Activated CD4-positive, CD25-positive, alpha-beta regulatory T cell (primary cell): Measurements from ENCODE around the gene CDC42BPG.

Source experiments
- DNase-seq, 4 experiments: peaks; one replicate each; lab custom pipeline; 2025; lab: John Stamatoyannopoulos, UW

The CDC42BPG gene, protein sequence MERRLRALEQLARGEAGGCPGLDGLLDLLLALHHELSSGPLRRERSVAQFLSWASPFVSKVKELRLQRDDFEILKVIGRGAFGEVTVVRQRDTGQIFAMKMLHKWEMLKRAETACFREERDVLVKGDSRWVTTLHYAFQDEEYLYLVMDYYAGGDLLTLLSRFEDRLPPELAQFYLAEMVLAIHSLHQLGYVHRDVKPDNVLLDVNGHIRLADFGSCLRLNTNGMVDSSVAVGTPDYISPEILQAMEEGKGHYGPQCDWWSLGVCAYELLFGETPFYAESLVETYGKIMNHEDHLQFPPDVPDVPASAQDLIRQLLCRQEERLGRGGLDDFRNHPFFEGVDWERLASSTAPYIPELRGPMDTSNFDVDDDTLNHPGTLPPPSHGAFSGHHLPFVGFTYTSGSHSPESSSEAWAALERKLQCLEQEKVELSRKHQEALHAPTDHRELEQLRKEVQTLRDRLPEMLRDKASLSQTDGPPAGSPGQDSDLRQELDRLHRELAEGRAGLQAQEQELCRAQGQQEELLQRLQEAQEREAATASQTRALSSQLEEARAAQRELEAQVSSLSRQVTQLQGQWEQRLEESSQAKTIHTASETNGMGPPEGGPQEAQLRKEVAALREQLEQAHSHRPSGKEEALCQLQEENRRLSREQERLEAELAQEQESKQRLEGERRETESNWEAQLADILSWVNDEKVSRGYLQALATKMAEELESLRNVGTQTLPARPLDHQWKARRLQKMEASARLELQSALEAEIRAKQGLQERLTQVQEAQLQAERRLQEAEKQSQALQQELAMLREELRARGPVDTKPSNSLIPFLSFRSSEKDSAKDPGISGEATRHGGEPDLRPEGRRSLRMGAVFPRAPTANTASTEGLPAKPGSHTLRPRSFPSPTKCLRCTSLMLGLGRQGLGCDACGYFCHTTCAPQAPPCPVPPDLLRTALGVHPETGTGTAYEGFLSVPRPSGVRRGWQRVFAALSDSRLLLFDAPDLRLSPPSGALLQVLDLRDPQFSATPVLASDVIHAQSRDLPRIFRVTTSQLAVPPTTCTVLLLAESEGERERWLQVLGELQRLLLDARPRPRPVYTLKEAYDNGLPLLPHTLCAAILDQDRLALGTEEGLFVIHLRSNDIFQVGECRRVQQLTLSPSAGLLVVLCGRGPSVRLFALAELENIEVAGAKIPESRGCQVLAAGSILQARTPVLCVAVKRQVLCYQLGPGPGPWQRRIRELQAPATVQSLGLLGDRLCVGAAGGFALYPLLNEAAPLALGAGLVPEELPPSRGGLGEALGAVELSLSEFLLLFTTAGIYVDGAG (N-terminal part only)

DNA sequence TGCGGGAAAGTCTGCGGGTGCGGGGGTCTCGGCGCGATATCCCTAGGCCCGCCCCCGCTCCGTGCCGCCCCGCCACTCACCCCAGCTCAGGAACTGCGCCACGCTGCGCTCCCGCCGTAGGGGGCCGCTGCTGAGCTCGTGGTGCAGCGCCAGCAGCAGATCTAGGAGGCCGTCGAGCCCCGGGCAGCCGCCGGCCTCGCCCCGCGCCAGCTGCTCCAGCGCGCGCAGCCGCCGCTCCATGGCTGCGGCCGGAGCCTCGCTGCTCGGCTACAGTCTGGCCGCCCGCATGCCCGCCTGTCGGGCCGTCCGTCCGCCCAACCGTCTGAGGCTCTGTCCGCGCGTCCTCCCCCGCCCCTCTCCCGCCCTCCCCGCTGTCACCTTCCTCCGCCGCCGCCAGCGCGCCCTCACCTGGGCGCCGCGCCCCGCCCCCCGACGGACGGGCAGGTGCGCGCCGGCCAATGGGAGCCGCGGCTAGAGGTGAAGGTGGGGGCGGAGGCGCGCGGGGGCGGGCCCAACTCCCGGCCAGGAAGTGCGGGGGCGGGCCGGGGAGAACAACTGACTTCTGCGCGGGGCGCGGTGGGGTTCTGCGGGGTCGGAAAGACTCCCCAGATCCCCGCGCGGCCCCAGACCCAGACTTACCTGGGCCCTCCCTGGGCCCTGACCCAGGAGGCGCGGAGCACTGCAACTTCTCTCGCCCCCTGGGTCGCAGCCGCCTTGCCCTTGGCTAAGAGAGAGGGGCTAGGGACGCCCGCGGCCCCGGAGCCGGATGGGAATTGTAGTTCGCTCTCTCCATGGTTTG, at the start of gene CDC42BPG:
CDC42BPG (minus strand) TSS at position 324 of the 799 bp plus-strand sequence; CDS start at position 240, 84 bp downstream.
- peak; percentile 26 to 66 (median 40) for DNase-seq

DNA sequence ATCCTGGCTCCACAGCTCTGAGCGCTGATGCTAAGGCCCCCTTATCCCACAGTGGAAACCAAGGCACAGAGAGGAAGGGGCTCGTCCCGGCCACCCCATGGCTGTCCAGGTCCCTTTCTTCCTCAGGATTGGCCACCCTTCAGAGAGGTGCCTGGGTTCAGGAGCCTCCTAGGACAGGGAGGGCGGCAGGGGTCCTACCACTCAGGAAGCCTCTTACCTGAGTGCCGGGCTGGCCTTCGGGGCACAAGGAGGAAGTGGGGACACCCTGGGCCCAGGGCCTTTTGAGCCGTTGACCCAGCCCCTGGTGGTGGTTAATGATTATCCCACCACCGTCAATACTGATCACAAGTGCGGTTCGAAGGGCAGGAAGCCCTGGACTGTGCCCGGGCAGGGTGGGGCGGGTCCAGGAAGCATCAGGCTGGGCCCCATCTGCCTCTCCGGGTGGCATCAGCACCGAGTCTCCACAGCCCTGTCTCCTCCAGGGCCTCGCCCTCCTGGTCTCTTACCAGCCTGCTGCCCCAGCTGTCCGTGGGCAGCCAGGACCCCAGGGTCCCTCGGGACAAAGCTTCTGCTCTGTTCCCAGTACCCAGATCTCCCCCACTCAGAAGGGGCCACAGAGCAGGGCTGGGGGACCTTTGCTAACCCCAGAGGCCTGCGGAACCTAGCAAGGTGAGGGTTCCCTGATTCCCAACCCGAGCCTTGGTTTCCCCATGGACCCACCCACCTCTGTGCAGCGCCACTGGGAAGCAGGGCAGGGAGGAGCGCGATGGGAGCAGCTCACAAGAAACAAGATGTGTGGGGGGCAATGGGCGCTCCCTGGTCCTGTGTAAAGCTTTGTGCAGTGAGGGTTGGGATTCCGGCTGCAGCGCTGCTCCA, 49.0 kb upstream of the CDC42BPG start:
- DNase-seq: no peak

DNA sequence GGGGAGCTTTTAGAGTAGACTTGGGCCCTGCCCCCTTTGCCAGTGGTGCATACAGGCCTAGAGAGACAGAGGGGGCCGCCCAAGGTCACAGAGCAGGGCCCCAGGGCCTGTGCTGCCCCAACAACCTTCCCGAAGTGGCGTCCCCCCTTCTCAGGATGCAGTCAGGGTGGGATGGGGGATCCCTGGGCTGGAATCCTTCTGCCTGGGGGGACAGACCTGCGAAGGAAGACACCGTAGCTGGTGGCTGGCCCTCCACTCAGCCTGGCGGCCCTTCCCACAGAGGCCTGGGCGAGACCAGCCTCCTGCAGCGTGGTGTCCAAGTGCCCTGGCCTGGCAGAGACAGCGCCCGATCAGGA, 48.4 kb upstream of the CDC42BPG start:
- DNase-seq: no peak

DNA sequence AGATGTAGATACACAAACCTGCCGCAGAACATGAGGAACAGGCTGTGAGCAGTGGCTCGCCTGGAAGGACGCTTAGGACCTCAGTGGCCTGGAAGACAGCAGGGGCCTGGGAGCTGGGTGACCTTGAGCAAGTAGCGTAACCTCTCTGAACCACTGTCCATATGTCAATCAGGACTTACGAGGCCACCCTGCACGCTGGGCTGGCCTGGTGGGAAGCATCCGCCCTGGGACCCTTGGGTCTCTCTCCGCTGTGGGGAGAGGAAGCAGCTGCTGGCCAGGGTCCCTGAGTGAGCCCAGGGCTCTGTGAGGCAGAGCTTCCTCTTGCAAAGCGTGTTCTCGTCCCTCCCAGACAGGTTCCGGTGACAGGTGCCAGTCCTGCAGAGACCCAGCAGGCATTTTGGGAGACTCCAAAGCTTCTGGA, 48.0 kb upstream of the CDC42BPG start:
- no peak for DNase-seq

DNA sequence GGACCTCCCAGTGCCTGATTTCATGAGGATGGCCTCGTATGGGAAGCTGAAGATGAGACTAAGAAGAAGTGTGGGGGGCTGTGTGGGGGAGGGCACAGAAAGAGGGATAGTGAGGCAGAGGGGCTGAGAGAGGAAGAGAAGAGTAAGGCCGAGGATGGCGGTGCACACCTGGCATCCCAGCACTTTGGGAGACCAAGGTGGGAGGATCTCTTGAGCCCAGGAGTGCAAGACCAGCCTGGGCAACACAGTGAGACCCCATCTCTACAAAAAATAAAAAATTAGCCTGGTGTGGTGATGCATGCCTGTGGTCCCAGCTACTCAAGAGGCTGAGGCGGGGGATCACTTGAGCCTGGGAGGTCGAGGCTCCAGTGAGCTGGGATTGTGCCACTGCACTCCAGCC, 47.4 kb upstream of the CDC42BPG start:
- no peak for DNase-seq

DNA sequence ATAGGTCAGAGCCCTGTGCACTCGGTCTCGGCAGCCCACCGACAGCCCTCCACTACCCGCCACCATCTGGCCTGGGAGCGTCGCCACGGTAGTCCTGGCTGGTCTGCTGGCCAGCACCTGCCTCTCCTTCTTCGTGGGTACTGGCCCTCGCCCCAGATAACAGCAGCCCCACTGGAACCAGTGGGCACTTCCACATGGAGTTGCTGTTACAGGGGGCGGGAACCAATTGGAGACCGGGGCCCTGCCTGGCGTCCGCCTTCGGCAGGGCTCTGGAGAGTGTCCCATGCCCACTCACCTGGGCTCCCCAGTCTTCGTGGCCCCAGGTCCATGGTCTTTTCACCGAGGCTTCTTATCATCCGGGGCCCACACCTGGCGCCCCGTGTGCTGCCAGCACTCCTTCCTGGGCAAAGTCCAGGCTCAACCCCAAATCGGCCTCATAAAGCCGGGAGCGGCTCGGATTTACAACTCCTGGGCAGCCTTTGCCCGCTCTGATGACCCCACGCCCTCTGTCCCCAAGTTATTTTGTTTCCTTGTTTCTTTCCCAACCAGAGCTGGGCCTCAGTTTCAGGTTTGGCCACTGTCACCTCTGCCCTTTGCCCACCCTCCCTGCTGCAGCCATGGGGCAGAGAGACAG, 46.9 kb upstream of the CDC42BPG start:
- no peak for DNase-seq

DNA sequence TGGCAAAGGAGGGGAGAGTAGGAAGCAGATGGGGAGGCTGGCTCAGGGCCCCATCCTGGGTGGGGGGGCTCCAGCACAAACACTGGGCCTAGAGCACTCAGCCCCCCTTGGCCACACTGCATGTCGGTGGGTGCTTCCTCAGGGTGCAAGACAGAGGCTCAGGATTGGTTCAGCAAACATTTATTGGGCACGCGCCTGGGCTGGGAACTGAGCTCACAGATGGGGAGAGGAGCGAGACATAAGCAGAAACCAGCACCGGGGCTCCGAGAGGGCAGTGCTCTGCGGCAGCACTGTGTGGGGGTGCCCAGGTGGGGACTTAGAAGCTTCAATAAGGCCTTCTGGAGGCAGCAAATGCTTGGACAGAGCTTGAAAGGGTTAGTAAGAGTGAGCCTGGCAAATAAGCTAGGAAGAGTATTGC, 46.1 kb upstream of the CDC42BPG start:
- DNase-seq: no peak

DNA sequence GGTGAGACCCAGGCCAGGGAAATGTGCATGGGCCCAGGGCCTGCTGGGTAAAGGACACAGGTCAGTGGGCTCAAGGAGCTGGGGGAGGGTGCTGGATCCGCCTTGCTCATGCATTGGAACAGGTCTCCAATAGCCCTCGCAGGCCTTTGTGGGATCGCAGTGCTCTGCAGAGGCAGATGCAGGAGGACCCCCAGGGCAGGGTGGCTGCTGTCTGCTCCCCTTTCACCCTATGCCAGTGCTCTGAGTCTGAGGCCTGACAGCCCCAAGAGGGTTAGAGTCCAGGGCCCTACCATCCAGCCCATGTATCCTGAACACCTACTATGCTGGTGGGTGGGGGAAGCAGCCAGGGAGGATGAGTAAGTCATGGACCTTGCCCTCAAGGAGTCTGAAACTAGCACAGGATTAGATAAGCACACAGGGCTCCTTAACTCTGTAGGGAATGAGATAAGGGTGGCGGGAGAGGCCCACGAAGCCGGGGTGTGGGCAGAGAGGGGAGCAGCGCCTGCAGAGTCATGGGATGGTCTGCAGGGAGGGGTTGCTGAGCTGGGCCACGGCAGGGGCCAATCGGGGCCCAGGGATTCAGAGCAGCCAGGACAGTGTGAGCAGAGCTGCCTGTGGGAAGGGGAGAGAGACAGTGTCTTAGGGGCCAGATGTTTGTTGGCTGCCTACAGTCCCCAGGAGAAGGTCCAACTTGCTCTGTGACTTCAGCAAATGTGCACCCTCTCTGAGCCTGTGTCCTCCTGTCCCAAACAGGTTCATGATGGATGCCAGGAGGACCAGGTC, 44.5 kb upstream of the CDC42BPG start:
- DNase-seq: no peak

DNA sequence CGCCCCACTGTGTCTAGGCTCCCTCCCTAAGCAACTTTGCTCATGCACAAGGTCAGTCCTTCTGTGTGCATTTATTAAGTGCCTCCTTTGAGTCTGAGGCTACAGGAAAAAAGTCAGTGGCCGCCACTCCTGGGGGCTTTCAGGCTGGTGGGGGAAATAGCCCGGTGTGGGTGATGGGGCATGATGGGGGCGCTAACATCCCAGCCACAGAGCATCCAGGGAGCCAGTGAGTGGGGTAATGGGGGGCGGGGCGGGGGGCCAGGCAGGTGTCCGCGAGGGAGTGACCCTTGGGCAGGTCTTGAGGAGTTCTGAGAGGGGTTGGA, 43.9 kb upstream of the CDC42BPG start:
- DNase-seq: no peak

DNA sequence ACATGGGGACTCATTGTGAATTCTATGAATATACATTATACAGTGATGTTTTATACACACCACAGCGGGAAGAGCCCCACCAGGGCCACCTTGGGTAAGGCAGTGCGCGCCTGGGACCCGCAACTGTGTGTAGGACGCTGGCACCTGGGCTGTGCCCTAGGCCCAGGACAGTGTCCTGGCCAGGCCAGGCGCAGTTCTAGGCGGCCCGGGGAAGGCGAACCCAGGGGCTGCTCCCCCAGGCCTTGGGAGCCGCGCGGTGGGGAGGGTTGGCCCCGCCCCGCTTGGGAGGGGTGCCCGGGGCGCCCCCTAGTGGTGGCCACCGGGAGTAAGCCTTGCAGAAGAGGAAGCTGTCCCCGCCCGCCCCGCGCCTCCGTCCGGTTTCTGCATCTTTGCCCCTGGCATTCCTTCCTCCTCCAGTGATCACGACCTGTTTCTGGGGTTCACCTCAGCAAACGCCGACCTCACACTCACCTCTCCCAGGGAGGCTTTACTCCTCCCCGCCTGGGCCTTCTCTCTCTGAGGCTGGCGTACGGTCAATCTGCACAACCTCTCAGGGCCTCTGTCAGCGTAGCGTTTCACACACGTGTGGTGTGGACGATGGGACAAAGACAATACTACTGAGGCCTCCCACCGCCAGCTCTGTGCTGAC, 43.4 kb upstream of the CDC42BPG start:
- DNase-seq: peak; percentile 68 to 79 (median 76)

DNA sequence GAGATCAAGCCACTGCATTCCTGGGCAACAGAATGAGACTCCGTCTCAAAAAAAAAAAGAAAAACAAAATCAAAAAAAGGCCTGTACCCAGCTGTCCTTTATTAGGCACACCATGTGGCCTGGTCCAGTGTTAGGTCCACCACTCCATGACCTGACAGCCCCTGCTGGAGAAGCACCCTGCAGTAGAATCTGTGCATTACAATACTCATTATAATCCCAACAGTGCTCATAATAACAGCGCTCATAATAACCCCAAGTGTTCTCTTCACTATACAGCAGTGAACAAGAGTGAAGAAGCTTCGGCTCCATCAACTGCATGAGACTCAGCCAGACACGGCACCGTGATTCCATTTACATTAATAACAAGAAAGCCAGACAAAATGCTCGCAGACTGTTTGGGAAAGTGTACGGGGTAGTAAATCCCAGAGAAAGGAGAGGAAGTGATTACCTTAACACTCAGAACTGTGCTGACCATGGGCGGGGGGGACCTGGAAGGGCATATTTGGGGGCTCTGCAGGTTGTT, 42.8 kb upstream of the CDC42BPG start:
- DNase-seq: no peak

DNA sequence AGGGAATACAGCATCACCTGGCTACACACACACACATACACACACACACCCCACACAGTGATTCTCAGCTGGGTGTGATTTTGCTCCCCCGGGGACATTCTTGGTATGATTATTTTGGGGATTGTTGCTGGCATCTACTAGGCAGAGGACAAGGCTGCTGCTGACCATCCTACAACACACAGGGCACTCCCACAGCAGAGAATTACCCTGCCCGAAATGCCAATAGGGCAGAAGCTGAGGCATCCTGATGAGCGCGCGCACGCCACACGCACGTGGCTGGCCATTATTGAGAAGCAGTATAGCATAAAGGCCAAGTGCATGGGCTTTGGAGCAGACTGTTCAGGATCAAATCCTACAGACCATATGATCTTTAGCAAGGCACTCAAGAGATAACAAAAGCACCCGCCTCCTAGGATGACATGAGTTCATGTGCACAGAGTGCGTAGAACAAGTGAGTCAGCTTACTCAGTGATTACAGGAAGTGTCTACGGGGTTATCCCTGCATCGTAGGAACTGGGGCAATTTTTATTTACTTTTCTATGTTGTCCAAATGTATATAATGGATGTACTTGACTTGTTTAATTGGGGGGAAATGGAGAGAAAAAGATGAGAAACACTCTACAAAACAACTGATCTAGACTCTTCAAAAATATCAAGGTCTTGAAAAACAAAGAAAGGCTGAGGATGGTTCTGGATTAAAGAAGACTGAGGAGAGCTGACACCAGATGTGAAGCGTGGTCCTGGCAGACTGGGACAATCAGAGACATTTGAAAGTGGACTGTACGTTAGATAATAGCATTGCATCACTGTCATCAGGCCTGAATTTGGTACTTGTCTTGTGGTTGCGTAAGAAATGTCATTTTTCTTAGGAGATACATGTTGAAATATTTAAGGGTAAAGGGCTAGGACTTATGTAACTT, 41.2 kb upstream of the CDC42BPG start:
- no peak for DNase-seq

DNA sequence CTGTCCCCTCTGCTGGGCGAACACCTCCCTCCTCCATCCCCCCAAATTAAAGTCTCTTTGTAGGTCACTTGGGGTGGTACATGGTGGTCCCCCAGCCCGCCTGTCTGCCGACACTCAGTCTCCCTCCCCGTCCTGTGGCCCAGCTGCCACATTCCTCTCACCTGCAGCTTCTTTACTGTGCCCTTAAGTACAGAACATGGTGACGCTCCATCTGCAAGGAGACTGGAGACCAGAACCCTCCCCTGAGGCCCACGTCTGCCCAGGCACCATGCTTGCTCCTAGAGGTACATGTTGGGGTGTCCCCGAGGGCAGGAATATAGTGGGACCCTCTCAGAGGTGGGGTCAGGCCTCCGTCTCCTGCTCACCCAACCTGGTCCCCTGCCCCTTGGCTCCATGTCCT, 39.6 kb upstream of the CDC42BPG start:
- no peak for DNase-seq

DNA sequence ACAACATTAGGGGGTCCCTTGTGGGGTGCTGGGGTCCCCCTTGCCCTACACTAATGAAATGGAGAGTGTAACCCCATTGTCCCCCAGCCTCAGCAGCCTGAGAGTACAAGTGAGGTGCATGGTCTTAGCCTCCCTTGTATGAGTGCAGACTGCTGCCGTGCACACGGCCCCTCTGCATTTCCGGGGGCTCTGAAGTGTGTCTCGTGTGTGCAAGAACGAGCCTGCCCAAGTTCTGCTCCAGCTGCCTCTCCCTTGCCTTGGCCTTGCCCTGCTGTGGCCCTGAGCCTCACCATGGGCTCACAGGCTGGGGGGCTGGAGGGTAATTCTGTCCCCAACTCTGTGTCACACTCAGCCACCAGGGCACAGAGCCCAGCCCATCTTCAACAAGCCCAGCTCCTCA, 39.1 kb upstream of the CDC42BPG start:
- DNase-seq: no peak

DNA sequence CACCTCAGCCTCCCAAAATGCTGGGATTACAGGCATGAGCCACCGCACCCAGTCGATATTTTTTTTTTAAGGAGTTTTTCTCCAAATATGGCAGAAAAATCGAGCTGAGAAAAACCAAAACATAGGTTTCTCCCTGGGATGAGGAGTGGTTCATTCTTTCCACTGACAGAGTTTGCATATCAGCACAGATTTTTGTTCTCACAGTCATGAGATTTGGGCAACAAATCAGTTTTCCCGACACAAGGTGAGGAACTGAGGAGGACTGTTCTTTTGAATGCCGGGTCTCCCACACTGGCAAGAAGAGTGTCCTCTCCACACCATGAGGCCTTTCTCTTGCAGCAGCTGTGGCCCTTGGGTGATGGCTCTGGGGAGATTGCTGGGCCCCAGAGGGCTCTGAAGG, 37.8 kb upstream of the CDC42BPG start:
- DNase-seq: no peak

DNA sequence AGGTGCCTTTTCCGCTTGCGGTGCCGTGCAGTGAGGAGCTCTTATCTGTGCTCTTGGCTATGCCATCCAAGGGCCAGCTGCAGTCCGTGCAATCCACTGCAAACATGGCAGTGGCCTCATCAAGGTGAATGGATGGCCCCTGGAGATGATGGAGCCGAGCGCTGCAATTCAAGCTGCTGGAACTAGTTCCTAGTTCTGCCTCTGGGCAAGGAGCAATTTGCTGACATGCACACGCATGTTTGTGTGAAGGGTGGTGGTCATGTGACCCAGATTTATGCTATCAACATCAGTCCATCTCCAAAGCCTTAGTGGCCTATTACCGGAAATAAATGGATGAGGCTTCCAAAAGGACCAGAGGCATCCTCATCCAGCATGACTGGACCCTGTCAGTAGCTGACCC, 37.0 kb upstream of the CDC42BPG start:
- DNase-seq: no peak

DNA sequence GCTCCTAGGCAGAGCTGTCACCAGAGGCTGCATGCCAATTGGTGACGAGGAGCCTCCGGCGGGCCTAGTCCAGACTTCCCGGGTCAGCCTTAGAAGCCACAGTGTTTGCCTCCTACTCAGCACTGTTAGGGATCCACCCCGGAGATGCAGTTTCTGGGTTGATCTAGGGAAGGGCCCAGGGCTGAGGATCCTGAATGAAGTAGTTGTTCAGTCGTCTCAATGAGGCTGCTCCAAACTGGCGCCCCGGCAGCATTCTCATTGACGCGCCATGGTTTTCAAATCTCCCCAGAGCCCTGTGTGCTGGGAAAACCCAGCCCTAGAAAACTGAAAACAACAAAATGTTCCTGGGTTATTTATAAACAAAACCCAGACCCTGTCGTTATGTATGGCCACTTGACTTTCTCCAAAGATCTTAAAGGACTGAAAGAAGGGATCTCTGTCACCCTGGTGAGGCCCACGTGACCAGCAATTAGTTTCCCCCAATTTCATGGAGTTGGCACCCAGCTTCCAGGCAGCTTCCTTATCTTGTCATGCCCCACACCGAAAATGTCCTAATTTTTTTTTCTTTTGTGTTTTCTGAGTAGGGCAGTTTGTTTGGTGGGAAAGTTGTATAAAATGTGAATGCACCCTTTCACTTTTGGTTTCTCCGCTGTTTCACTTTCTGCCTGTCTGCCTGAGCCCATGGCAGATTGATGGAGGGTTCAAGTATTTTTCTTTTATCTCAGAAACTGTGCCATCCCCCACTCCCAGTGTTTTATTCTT, 36.0 kb upstream of the CDC42BPG start:
- DNase-seq: no peak
